Measurements from ENCODE around the gene ENOX1.

DNA sequence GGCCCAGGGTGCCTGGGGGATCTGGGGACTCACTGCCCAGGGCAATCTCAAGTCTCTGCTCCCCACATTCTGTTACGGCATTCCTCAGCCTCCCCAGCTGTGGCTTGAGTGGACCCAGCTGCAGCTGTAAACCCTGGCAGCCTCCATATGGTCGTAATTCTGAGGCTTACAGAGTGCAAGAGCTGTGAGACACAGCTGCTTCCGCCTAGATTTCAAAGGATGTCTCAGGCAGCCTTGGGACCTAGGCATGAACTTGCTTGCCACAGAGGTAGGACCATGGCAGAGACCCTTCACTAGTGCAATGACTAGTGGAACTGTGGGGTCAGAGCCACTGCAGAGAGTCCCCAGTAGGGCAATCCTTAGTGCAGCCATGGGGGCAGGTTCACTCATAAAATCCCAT, 297.5 kb downstream of the ENOX1 start:
- no peak for TF ChIP-seq CTCF (IDR thresholded peaks at IDR 0.05)
- no peak for TF ChIP-seq POLR2A (IDR thresholded peaks at IDR 0.05)

Measured in testis (tissue), 2 donors.